ENCODE measurements around the gene NUDT8. TPM values are rescaled to one million over a fixed set of nuclear protein-coding genes. Genes with fewer than 3 reads are reported as not detected.

NUDT8 gene
- total RNA-seq, 1 donor from 2014 or later: 14.2 TPM

DNA sequence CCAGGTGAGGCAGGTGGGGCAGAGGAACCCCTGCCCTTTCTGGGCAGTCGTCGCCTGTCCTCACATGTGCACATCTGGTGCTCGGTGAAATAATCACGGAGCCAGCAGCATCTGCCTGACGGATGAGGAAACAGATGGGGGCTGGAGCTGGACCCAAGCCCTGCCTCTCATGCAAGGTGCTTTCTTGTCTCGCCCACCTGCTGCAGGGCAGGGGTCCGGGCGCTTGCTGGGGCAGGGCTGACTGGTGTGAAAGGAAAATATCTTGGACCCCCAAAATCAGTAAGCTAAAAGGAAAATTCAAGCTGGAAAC is 41.4 kb upstream of the NUDT8 start:
- no peaks in the 10 kb centered on the region for H3K27me3 ChIP-seq (ENCODE audit: control insufficient read depth, insufficient read depth, low read length)
- FAIRE-seq (no peak), DNase-seq (ENCODE audit: low read depth) (no peak)
- H3K4me3 ChIP-seq (ENCODE audit: low read depth, low read length): no peak overlapping the region
- no peak for TF ChIP-seq CTCF (IDR thresholded peaks at IDR 0.05; ENCODE audit: insufficient read depth, low read length, severe bottlenecking)
- H3K36me3 ChIP-seq (ENCODE audit: control insufficient read depth, insufficient read depth, low read length): no peaks in the 10 kb centered on the region

DNA sequence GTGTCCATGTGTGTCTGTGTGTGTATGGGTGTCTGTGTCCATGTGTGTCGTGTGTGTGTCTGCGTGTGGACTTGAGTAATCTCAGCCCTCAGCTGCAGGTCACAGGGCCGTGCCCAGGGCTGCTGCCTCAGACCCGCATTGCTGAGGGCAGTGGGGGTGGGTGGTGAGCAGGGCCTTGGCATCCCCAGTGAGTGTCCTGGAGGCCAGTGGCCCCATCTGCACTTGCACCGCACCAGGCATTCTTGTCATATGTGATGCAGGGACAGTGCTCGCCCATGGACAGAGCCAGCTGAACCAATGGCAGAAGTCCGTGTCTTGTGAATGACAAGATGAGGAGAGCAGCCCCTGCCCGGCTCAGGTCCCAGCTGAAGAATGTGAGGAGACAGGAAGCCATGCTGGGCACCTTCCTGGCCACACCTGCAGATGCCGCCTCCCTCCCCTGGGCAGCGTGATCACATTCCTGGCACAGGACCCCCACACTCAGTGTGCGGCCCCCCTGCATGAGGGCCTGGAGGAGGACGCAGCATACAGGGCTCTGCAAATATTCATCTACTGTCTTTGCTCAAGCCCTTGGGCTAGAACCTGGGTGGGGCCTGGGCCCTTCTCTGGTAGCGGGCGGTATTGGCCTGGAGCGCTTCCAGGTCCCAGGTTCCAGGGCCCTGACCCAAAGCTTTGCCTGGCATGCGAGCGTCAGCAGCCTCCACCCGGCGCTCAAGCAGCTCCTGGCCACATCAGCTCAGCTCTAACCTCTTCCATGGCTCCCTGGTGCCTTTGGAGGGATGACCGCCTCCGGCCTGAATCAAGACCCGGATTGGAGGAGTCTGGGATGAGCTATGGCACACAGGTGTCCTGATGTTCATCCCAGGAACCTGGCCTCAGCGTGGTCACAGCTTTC is 40.8 kb upstream of the NUDT8 start:
- Histone ChIP-seq H3K27me3 (ENCODE audit: control insufficient read depth, insufficient read depth, low read length) (no peaks in the 10 kb centered on the region), H3K36me3 (ENCODE audit: control insufficient read depth, insufficient read depth, low read length) (no peaks in the 10 kb centered on the region), H3K4me3 (ENCODE audit: low read depth, low read length) (no peak overlapping the region)
- TF ChIP-seq CTCF (IDR thresholded peaks at IDR 0.05; ENCODE audit: insufficient read depth, low read length, severe bottlenecking): no peak
- DNase-seq (ENCODE audit: low read depth) (no peak), FAIRE-seq (no peak)

DNA sequence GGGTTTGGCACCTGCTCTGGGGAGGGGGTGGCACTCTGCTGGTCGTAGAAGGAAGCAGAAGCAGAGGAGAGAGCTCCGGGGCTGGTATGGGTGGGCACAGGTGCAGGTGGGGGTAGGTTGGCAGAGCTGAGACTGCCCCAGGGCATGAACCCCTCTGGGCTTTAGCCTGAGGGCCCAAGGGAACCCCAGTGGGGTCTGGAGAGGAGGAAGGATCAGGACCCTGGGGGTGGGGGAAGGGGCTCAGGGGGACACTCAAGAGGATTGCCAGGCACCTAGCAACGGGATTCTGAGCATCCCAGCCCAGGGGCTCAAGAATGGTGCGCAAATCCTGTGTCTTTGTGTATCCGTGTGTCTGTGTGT is 38.4 kb upstream of the NUDT8 start:
- FAIRE-seq (no peak), DNase-seq (ENCODE audit: low read depth) (no peak)
- no peaks in the 10 kb centered on the region for H3K36me3 ChIP-seq (ENCODE audit: control insufficient read depth, insufficient read depth, low read length)
- no peak overlapping the region for H3K4me3 ChIP-seq (ENCODE audit: low read depth, low read length)
- no peaks in the 10 kb centered on the region for H3K27me3 ChIP-seq (ENCODE audit: control insufficient read depth, insufficient read depth, low read length)
- no peak for TF ChIP-seq CTCF (IDR thresholded peaks at IDR 0.05; ENCODE audit: insufficient read depth, low read length, severe bottlenecking)

DNA sequence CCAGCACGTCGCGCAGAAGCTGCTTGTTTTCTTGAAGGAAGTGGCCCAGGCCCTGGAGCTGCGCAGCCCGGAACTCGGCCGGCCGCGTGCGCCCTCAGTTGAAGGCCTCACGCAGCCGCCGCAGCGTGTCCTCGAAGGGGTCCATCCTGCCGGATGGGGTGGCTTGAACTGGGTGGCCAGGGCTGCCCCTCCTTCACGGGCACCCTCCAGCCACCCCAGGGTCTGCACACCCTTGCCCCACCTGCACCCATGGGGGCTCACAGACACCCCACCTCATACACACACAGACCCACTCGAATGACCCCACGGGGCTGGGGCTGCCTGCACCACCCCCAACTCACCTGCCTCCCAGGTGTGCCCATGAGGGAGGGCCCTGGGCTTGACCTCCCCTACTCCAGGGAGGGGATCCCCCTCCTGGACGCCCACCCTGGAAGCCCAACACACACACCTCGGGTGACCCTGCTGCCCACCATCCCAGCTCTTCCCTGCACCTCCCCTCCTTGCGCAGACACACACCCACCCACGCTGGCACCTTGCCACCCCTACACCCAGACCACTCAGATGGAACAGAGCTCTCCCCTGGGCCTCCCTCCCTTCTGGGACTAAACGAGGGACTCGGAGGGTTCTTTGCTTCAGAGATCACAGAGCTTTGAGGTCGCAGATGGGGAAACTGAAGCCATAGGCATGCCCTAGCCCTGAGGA is 37.9 kb upstream of the NUDT8 start:
- DNase-seq (ENCODE audit: low read depth) (no peak), FAIRE-seq (no peak)
- Histone ChIP-seq H3K27me3 (ENCODE audit: control insufficient read depth, insufficient read depth, low read length) (no peaks in the 10 kb centered on the region), H3K36me3 (ENCODE audit: control insufficient read depth, insufficient read depth, low read length) (no peaks in the 10 kb centered on the region), H3K4me3 (ENCODE audit: low read depth, low read length) (no peak overlapping the region)
- TF ChIP-seq CTCF (IDR thresholded peaks at IDR 0.05; ENCODE audit: insufficient read depth, low read length, severe bottlenecking): no peak

DNA sequence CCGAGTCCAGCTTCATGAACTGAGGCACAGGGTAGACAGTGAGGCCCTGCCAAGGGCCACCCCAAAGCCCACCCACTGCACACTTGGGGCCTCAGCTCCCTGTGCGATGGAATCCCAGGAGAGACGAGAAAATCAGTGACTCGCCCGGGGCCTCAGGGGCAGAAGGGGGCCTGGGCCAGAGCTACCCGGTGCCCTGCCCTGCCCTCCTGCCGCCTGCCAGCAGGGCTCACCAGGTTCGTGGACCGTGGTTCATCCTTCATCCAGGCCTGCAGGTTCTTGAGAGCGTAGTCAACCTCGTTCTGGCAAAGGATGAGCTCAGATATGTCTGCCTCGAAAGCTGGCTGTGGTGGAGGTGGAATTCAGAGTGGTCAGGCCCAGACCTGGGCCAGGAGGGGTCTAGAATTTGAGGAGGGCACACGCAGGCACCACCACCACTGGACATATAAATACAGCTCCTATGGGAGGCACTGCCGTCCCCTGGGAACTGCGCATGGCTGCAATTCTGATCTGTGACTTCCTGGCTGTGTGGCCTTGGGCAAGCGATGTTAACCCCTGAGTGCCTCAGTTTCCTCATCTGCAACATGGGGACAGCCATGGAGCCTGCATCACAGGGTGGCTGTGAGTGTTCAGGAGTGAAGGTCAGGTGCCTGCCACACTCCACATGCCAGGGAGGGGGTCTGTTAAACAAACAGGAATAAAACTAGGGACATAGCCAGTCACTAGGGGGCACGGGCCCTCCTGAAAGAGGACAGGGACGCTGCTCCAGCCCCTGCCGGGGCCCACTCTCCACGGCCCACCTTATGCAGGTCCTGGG is 37.1 kb upstream of the NUDT8 start:
- no peak for FAIRE-seq
- no peak overlapping the region for H3K4me3 ChIP-seq (ENCODE audit: low read depth, low read length)
- TF ChIP-seq CTCF (IDR thresholded peaks at IDR 0.05; ENCODE audit: insufficient read depth, low read length, severe bottlenecking): no peak
- no peak for DNase-seq (ENCODE audit: low read depth)
- H3K27me3 ChIP-seq (ENCODE audit: control insufficient read depth, insufficient read depth, low read length): no peaks in the 10 kb centered on the region
- H3K36me3 ChIP-seq (ENCODE audit: control insufficient read depth, insufficient read depth, low read length): no peaks in the 10 kb centered on the region
